ENCODE measurements around the gene CSAD.

DNA sequence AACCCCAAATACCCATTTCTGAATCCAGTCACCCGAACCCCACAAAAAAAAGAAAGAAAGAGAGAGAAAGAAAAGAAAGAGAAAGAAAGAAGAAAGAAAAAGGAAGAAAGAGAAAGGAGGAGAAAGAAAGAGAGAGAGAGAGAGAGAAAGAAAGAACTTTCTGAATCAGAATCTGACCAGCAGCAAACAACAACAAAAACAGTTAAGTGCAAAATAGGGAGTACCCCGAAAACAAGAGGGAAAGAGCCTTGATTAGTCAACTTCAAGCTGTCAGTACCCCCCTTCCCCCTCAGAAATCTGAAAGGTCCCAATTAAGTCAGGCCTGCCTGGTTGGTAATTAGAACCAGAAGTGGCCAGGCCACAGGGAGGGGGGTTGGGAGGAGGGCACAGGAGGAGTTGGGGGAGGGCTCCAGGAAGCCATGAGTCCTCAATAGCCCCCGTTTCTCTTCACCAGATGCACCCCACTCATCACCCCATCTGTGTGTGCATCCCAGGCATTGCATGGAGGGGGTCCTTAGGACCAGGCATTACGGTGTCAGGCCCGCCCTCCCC lies 41.5 kb upstream of the CSAD start:
- no peak for TF ChIP-seq CTCF (IDR thresholded peaks at IDR 0.05; ENCODE audit: insufficient read depth, low read length, poor library complexity, severe bottlenecking)
- TF ChIP-seq EZH2phosphoT487 (conservative IDR thresholded peaks at IDR 0.05; ENCODE audit: low read length) = no peak
